ENCODE measurements around the gene HACD4.
"Not testable (repeated sequence)": the region's sequence is repeated elsewhere in the genome, so short reads cannot be mapped to it uniquely, and the experiment has no call there.

The HACD4 gene

DNA sequence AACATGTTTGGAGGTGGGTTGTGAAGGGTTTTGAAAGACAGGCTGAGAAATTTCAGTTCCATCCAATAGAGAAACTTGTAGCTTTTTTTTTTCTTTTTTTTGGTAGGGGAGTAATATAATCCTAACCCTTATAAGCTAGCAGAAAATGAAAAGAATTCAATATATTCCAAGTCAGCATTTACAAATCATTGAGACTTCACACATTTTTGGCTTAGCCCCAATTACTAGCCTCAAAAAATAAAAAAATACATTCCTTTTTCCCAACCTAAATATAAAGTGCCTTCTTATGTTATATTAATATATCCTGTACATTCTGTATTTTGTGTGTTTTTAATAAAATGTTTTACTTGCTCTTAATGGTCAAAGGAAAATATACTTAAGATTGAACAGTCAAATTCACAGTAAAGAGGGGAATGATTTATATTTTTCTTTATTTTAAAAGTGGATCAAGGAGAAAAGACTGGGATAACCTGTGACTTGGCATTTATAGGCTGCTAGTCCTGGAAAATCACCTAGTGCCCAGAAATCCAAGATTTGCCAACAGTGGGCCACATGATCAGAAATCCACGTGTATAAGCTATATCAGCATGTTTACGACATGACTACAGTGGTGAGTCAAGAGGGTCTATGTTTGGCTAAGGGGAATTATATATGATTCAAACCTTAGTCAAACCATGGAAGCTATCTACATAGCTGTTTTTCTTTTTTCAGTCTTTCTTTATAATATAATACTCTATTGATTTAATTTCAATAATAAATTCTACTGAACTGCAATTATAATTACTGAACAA, 14.5 kb downstream of the HACD4 start:
- DNase-seq (ENCODE audit: low spot score): no peak

DNA sequence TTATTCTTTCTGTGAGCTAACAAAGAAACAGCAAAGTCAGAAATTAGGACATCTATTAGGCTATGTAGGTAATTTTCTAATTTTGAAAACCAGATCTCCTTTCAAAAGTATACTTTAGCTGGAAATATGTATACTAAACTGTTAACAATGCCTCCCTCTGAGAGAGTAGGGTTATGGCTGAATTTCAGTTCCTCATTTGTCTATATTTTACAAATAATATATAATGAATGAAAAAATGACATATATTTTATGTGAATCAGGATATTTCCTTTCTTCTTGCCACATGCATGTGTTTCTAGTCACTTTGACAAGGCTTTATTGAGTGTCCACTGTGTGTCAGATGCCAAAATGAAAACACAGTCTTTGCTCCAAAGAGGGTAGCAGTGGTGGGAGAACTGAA, 15.4 kb downstream of the HACD4 start:
- no peak for DNase-seq (ENCODE audit: low spot score)

DNA sequence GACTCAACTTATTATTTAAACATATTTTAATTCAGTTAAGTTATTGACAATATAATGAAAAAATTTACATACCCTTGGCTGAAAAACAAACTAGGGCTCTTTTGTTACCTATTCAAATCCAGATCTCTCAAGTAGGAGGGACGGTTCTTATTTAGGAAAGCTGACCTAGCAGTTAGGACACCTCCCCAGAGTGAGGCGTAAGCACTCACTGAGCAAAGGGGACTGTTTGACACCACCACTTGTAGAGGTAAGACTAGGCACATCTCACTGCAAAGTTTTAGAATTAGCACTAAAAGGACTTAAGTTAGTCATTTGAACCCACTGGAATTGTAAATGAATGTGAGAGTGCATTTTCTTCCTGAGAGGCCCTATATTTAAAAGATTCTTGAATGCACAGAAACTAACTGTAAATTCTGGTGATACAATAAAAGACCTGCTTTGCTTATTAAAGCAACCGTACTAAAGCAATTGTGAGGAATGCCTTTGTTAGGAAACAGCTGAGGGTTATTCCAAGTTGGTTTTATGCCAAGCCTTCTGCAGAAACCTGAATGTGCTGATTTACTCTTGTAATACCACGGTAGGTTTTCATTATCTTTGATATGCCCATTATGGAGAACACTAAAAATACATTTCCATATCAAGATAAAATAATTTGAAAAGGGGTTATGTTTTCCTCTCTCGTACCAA, 16.2 kb downstream of the HACD4 start:
- no peak for DNase-seq (ENCODE audit: low spot score)

DNA sequence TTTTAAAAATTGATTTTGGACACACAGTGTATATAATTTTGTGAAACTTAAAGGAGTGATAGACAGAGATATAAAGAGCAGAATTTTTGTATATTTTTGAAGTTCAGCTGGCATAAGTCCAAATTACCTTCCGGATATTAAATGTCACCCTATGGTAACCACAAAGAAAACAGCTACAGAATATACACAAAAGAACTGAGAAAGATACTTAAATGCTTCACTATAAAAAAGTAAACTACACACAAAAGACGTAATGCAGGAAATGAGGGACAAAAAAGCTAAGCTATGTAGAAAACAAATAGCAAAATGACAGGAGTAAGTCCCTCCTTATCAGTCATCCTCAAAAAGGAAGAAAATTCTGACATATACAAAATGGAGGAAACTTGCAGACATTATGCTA, 29.4 kb downstream of the HACD4 start:
- peak; percentile 21 for DNase-seq (ENCODE audit: low spot score)

DNA sequence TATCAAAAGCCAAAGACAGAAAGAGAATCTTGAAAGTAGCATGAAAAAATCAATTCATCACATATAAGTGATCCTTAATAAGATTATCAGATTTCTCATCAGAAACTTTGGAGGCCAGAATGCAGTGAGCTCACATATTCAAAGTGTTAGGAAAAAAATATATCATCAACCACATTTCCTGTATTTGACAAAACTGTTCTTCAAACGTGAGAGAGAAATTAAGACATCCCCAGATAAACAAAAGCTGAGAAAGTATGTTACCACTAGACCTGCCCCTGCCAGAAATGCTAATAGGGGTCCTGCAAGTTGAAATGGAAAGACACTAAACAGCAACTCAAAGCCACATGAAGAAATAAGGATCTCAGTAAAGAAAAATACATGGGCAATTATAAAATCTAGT, 29.9 kb downstream of the HACD4 start:
- peak; percentile 27 for DNase-seq (ENCODE audit: low spot score)

DNA sequence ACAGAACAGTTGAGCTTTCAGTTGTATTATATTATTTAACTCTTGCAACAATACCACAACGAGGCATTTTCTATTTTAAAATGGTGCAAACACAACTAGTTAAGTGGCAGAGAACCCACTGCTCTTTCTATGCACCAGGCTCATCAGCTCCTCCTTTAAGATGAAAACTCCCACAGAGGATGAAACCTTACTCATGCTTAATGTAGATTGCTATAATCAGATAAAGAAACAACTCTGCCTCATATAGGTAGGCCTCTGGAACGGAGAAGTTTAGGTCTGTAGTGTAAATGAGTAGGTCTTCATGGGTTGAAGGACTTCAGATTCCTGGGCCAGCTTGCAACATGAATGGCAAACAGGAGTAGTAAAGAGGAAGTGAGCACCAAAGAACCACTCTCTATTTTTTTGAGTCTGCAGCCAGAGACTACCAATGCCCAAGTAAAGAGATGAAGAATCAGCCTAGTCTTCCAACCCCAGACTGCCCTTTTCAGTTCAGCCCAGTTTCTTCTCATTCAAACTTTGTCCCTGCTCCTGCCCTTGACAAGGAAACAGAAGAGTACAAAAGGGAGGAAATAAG, 33.9 kb downstream of the HACD4 start:
- DNase-seq (ENCODE audit: low spot score): peak; percentile 2

DNA sequence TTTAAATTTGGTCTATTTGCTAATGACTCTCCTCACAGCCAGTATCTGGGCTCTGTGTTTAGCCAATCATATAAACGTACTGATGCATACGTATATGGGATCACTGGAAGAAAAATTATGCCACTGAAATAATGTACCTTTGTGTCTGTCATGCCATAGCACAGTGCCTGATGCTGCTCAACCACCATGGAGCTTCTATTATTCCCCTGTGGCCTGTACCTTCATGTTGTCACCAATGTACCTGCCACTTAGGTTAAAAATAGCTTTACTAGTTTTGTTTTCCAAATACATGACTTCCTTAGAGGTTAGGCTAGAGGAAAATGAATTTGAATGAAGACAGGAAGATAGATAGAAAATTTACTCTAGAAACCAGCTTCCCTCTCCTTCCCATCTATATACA, 34.6 kb downstream of the HACD4 start:
- no peak for DNase-seq (ENCODE audit: low spot score)

DNA sequence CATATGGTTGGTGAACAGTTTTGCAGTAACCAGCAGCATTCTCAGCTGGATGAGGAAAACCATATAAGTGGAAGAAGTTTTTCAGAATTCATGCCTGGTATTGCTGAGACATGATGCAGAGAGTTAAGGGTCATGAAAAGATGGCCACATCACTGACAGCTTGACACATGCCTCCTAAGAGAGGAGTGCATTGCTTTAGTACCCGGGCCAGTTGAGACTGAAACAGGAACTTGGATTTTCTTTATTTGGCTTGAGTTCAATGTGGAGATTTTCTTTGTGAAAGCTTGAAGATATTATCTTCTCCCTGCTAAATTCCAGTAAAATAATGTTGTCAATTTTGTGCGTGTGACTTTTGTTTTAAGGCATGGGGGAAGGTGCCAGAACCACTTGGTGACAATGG, 35.8 kb downstream of the HACD4 start:
- no peak for DNase-seq (ENCODE audit: low spot score)

DNA sequence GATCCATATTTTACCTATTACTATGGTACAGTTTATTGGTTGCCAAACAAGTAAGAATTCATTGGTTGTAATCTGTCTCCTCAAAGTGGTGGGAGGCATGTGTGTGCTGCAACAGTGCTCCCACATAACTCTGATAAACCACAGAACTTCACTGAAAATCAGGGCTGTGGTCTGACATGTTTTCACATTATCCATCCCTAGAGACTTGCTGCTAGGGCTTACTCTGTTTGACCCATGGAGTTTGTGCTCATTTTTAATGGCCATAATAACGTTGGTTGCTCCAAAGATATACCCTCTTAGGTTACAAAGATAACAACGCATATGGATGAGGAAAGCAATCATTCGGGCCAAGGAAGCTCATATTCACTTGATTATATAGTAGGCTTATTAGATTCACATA, 37.0 kb downstream of the HACD4 start:
- no peak for DNase-seq (ENCODE audit: low spot score)

DNA sequence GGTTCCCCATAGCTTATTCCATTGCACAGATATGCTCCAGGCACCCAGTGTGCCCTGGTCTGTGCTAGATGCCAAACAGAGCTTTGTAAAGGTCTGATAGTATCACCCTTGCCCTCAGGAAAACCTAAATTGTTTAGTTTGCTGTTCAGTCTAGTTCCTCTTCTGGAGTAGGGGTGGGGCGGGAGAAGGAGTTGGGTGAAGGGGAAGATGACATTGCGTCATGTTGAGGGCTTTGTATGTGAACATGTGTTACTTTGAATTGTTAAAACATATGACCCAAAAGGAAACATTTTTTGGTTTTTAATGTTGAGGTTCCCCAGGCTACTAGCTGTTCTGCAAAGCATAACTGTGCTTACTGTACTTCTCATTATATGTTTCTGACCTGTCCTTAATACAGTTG, 40.6 kb downstream of the HACD4 start:
- no peak for DNase-seq (ENCODE audit: low spot score)

DNA sequence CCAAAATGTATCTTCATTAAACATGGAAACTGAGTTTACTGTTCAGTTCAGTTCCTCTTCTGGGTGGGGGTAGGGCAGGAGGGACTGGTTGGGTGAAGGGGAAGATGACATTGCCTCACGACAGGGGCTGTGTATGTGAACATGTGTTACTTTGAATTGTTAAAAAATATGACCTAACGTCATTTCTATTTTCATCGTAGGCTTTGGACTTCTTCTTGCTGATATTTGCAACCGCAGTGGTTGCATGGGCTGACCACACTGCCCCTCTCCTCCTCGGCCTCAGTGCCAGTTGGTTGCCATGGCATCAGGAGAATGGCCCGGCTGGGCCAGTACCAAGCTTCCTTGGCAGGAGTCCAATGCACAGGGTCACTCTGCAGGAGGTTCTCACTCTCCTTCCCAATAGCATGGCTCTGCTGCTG, 41.5 kb downstream of the HACD4 start:
- DNase-seq (ENCODE audit: low spot score): no peak

DNA sequence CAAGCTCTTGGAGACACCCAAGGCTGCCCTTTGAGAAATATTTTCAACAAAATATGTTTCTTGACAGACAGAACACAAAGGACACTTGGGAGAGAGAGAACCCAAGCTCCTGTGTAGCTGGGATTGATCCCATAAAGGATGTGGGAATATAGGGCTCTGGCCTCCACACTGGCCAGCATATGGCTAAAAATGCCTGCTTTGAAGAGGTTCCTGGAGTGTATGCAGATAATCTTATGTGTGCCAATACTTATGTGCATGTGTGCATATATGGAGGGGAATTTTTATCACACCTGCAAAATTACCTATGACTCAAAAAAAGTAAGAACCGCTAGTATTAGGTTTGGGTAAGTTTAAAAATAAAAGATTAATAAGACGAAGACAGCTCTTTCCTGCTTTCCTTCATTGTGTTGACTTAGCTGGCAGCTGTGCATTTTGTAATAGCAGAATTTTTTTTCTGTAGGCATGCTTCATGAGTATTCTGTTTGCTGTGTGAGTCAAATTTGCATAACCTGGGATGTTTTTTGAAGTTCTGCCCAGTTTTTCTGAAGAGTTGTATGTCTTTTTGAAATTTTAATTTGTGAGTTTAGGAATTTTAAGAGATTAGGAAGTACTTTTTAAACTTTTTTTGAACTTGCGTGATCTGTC, 42.6 kb downstream of the HACD4 start:
- no peak for DNase-seq (ENCODE audit: low spot score)

DNA sequence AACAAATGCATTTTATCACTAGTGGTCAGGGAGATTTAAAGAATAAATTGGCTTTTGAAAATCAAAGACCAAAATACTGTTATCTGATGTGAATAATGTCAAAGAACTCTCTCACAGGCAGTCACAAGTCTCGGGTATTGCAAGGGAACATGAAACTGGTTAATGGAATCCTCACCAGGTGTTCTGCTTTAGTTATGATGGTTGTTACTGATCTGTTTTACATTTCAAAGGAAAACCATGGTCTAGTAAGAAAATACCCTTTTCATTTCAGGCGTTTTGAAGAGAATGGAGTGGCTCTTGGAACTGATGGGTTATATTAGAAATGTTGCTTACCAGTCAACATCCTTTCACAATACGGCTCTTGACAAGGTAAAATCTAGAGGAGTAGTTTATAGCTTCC, 43.4 kb downstream of the HACD4 start:
- no peak for DNase-seq (ENCODE audit: low spot score)

DNA sequence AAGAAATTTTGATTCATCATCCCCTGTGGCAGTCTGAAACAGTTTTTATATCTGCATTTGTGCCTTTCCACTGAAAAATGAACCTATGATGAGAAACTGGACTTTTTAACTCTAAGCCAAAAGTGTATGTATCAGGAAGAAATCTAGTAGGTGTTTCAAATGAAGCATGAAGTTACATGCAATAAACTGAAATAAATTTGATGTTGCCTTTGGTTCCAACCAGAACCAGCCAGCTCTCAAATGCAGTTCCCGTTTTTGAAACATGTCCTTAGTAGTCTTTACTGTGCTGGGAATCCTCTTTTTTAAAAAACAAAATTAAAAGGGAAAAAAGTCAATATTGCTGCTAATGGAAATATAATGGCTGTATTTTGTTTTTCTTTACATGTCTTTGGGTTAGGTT, 43.9 kb downstream of the HACD4 start:
- no peak for DNase-seq (ENCODE audit: low spot score)

DNA sequence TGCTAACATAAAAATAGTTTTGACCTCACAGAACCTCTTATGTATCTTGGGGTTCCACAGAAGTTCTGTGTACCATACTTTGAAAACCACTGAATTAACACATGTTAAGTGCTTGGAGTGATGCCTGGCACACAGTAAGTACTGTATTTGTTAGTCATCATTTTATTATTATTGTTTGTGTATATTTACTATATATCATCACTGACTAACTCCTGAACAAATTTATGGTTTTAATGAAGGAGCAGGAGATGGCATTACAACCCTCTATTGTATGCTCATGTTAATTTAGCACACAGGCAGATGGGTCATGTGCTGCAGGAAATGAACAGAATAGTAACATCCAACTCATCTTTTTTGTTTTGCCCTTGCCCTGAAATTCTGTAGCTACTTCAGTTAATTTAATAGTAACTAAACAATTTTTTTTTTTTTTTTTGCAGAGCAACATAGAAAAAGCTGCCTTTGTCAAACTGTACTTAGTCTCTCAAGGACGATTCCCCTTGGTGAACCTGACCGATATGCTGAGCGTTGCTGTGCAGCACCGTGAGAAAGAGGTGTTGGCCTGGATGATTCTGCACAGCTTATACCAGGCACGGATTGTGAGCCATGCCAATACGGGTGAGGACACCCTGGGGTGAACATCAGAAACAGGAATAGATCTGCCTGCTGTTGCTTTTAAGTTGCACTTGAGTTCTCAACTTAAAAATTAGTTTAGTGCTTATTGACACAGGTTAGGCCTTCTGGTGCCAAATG, 45.4 kb downstream of the HACD4 start:
- DNase-seq (ENCODE audit: low spot score): no peak

DNA sequence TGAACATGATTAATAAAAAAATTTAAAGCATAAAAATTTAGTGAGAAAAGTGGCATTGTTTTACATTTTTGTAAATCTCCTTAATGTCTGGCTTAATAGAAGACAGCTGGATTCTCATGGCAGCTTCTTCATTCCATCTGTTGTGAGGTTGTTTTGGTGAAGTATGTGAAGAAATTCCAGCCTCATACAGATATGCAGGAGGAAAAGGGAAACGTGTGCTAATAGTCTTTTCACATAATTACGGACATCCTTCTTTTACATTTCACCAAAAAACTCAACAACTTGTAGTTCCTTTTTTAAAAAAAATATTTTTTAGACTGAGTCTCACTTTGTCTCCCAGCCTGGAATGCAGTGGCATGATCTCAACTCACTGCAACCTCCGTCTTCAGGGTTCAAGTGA, 46.9 kb downstream of the HACD4 start:
- DNase-seq (ENCODE audit: low spot score): no peak

DNA sequence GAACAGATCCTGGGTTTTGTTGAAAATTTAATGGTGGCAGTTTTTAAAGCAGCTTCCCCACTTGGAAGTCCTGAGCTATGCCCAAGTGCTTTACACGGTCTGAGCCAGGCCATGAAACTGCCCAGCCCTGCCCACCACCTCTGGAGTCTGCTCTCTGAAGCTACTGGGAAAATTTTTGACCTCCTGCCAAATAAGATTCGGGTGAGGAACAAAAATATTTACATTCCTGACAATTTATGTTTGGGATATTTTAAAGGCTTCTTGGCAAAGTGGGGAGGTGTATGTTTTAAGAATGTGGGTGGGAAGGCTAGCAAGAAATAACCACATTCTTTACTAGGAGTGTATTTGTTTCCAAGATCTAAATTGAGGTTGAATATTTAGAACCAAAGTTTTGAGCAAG, 50.0 kb downstream of the HACD4 start:
- DNase-seq (ENCODE audit: low spot score): no peak

DNA sequence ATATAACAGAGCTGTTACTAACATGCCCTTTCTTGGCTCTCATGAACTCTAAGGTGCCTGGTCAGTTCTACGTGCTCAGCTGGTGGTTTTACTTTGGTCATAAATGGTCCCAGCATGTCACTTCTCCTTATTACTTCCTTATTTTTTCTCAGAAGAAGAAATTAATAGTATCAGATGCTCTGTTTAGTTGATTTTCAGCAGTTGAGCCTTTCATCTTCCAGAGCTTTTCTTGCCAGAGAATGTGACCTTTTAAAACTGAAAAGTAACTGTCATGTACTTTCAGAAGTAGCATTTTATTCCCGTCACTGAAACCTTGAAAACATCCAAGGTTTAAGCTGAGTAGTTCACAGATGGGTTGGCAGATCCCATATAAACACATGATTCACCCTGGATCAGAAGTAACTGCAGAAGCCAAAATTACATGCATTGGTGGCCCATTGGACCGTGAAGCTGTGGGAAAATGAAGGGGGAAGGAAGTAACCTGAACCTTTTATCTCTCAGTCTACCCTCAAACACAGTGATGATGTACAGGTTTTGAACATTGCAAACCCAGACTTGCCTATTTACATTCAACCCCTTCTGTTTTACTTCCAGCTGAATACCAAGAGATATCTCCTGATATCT, 50.5 kb downstream of the HACD4 start:
- DNase-seq (ENCODE audit: low spot score): no peak

DNA sequence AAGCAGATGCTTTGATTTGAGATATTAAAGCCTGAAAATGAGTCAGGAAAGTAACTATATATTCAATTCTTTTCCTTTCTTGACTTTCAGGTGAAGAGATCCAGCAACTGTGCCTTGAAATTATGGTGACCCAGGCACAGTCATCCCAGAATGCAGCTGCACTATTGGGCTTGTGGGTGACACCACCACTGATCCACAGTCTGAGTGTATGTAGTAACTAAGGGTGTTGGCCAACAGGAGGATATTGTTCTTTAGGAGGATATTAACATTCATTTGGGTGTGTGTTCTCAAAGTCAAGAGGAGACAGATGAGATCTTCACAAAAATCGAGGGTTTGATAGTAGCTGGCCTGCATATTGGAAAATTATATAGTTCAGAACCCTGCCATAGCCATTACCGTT, 53.2 kb downstream of the HACD4 start:
- DNase-seq (ENCODE audit: low spot score): no peak

DNA sequence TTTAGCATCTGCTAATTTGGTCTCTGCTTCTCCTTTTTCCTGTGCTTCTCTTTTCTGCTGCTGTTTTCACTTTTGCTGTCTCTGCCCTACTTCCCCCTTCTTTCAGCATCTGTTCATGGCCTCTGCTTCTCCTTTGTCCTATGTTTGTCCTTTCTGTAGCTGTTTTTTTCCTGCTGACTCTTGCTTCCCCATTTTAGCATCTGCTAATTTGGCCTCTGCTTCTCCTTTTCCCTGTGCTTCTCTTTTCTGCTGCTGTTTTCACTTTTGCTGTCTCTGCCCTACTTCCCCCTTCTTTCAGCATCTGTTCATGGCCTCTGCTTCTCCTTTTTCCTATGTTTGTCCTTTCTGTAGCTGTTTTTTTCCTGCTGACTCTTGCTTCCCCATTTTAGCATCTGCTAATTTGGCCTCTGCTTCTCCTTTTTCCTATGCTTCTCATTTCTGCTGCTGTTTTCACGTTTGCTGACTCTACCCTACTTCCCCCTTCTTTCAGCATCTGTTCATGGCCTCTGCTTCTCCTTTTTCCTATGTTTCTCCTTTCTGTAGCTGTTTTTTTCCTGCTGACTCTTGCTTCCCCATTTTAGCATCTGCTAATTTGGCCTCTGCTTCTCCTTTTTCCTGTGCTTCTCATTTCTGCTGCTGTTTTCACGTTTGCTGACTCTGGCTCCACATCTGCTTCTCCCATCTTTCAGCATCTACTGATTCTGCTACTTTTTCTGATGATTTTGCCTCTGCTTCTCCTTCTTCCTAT, 57.1 kb downstream of the HACD4 start:
- not testable (repeated sequence) for DNase-seq (ENCODE audit: low spot score)
